Effector memory CD4-positive, alpha-beta T cell (primary cell): ENCODE measurements around the gene PLXNA4.

Experiments
- DNase-seq, 3 donors: peaks; one replicate each; pipeline ENCODE4 v3.0.0-alpha.2; 2020
- H3K27ac ChIP-seq: 2 replicates; pipeline ENCODE4 v1.7.0; 2013; ENCODE audit warnings: mild to moderate bottlenecking, low read length, moderate library complexity; ENCODE audit not compliant: insufficient read depth, poor library complexity, severe bottlenecking
- H3K27me3 ChIP-seq: replicated peaks from 2 replicates; pipeline ENCODE4 v1.7.0; 2013; ENCODE audit warnings: mild to moderate bottlenecking, low read length; ENCODE audit not compliant: insufficient read depth, control insufficient read depth, poor library complexity, severe bottlenecking
- H3K36me3 ChIP-seq: 2 replicates; pipeline ENCODE4 v1.7.0; 2013; ENCODE audit warnings: mild to moderate bottlenecking, low read length, moderate library complexity; ENCODE audit not compliant: control insufficient read depth, insufficient read depth
- H3K4me1 ChIP-seq: 2 replicates; pipeline ENCODE4 v1.7.0; 2013; ENCODE audit warnings: low read length, mild to moderate bottlenecking; ENCODE audit not compliant: control insufficient read depth, insufficient read depth, poor library complexity, severe bottlenecking
- H3K4me3 ChIP-seq: 2 replicates; pipeline ENCODE4 v1.7.0; 2013; ENCODE audit warnings: low read length, low read depth, mild to moderate bottlenecking; ENCODE audit not compliant: insufficient read depth, poor library complexity, severe bottlenecking
- H3K9me3 ChIP-seq: 2 replicates; pipeline ENCODE4 v1.7.0; 2013; ENCODE audit warnings: mild to moderate bottlenecking, low read length, moderate library complexity; ENCODE audit not compliant: control insufficient read depth

Gene PLXNA4

GRCh38 chr7:132328760-132329159, 247.5 kb downstream of the PLXNA4 start:
- H3K27ac ChIP-seq: no peak overlapping the region
- H3K4me3 ChIP-seq: no peak overlapping the region
- H3K27me3 ChIP-seq: no peaks in the 10 kb centered on the region
- no peaks in the 10 kb centered on the region for H3K4me1 ChIP-seq
- no peaks in the 10 kb centered on the region for H3K9me3 ChIP-seq
- no peaks in the 10 kb centered on the region for H3K36me3 ChIP-seq
- no peak for DNase-seq

GRCh38 chr7:132328047-132328620, 248.1 kb downstream of the PLXNA4 start:
- no peaks in the 10 kb centered on the region for H3K9me3 ChIP-seq
- no peaks in the 10 kb centered on the region for H3K27me3 ChIP-seq
- H3K4me1 ChIP-seq: no peaks in the 10 kb centered on the region
- H3K36me3 ChIP-seq: no peaks in the 10 kb centered on the region
- no peak for DNase-seq
- no peak overlapping the region for H3K4me3 ChIP-seq
- no peak overlapping the region for H3K27ac ChIP-seq

GRCh38 chr7:132326878-132327589, 249.2 kb downstream of the PLXNA4 start:
- Histone ChIP-seq H3K27ac (no peak overlapping the region), H3K27me3 (no peaks in the 10 kb centered on the region), H3K4me3 (no peak overlapping the region), H3K4me1 (no peaks in the 10 kb centered on the region), H3K9me3 (no peaks in the 10 kb centered on the region), H3K36me3 (no peaks in the 10 kb centered on the region)
- DNase-seq: no peak

- H3K4me1 ChIP-seq: peaks cover 6% of the 10 kb centered on the region
- DNase-seq: no peak
Observed at GRCh38 chr7:132322970-132323369, 253.3 kb downstream of the PLXNA4 start.

GRCh38 chr7:132321387-132321786, 254.9 kb downstream of the PLXNA4 start:
- Histone ChIP-seq H3K27me3 (no peaks in the 10 kb centered on the region), H3K4me1 (peaks cover 6% of the 10 kb centered on the region), H3K27ac (no peak overlapping the region), H3K4me3 (no peak overlapping the region), H3K36me3 (no peaks in the 10 kb centered on the region), H3K9me3 (no peaks in the 10 kb centered on the region)
- DNase-seq: no peak

More at GRCh38 chr7:132322970-132323369, 253.3 kb downstream of the PLXNA4 start:
- no peak overlapping the region for H3K27ac ChIP-seq
- no peaks in the 10 kb centered on the region for H3K9me3 ChIP-seq
- no peak overlapping the region for H3K4me3 ChIP-seq
- H3K36me3 ChIP-seq: no peaks in the 10 kb centered on the region
- H3K27me3 ChIP-seq: no peaks in the 10 kb centered on the region

GRCh38 chr7:132319481-132319880, 256.8 kb downstream of the PLXNA4 start:
- H3K9me3 ChIP-seq: no peaks in the 10 kb centered on the region
- no peak overlapping the region for H3K4me3 ChIP-seq
- DNase-seq: no peak
- peaks cover 6% of the 10 kb centered on the region for H3K4me1 ChIP-seq
- H3K27ac ChIP-seq: no peak overlapping the region
- H3K27me3 ChIP-seq: no peaks in the 10 kb centered on the region
- H3K36me3 ChIP-seq: no peaks in the 10 kb centered on the region

GRCh38 chr7:132318352-132319318, 257.6 kb downstream of the PLXNA4 start:
- Histone ChIP-seq H3K4me3 (no peak overlapping the region), H3K4me1 (peaks cover 6% of the 10 kb centered on the region), H3K27me3 (no peaks in the 10 kb centered on the region), H3K36me3 (no peaks in the 10 kb centered on the region), H3K9me3 (no peaks in the 10 kb centered on the region), H3K27ac (no peak overlapping the region)
- peak; percentile 23 to 48 (median 24) for DNase-seq

- H3K4me1 ChIP-seq: peaks cover 6% of the 10 kb centered on the region
- H3K36me3 ChIP-seq: no peaks in the 10 kb centered on the region
- no peaks in the 10 kb centered on the region for H3K9me3 ChIP-seq
- DNase-seq: no peak
- no peak overlapping the region for H3K4me3 ChIP-seq
- no peaks in the 10 kb centered on the region for H3K27me3 ChIP-seq
- H3K27ac ChIP-seq: no peak overlapping the region
Observed at GRCh38 chr7:132317701-132318351, 258.4 kb downstream of the PLXNA4 start.

- Histone ChIP-seq H3K27ac (no peak overlapping the region), H3K9me3 (no peaks in the 10 kb centered on the region), H3K4me3 (no peak overlapping the region), H3K36me3 (no peaks in the 10 kb centered on the region), H3K4me1 (no peaks in the 10 kb centered on the region), H3K27me3 (no peaks in the 10 kb centered on the region)
- no peak for DNase-seq
Observed at GRCh38 chr7:132312531-132313055, 263.7 kb downstream of the PLXNA4 start.
